Measurements from ENCODE around the gene ABL2.

DNA sequence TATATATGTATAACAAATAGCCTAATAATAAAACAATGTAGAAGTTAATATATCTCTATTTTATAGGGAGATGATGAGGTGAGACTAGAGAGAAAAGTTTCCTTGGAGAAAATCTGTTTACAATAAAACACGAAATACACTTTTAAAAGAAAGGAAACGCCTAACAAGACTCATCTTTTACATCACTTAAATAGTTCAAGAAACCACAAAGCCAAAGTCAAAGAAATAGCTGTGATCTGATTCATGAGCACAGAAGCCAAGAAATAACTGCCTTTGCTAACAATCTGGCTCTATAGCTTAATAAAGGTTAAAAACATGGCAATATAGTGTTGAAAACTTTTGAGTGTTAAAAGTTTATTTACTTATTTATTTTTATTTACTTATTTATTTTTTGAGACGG, 86.2 kb downstream of the ABL2 start:
- TF ChIP-seq, protein P1, sequence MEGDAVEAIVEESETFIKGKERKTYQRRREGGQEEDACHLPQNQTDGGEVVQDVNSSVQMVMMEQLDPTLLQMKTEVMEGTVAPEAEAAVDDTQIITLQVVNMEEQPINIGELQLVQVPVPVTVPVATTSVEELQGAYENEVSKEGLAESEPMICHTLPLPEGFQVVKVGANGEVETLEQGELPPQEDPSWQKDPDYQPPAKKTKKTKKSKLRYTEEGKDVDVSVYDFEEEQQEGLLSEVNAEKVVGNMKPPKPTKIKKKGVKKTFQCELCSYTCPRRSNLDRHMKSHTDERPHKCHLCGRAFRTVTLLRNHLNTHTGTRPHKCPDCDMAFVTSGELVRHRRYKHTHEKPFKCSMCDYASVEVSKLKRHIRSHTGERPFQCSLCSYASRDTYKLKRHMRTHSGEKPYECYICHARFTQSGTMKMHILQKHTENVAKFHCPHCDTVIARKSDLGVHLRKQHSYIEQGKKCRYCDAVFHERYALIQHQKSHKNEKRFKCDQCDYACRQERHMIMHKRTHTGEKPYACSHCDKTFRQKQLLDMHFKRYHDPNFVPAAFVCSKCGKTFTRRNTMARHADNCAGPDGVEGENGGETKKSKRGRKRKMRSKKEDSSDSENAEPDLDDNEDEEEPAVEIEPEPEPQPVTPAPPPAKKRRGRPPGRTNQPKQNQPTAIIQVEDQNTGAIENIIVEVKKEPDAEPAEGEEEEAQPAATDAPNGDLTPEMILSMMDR (IDR thresholded peaks at IDR 0.05): no peak
- no peak for TF ChIP-seq MAZ (IDR thresholded peaks at IDR 0.05; ENCODE audit: borderline replicate concordance, low read depth, low read length)
- TF ChIP-seq NPAS2 (CRISPR knock-in tag; IDR thresholded peaks at IDR 0.05; ENCODE audit: borderline replicate concordance): no peak
- no peak for TF ChIP-seq RARB (CRISPR knock-in tag; IDR thresholded peaks at IDR 0.05)
- TF ChIP-seq, protein P2, sequence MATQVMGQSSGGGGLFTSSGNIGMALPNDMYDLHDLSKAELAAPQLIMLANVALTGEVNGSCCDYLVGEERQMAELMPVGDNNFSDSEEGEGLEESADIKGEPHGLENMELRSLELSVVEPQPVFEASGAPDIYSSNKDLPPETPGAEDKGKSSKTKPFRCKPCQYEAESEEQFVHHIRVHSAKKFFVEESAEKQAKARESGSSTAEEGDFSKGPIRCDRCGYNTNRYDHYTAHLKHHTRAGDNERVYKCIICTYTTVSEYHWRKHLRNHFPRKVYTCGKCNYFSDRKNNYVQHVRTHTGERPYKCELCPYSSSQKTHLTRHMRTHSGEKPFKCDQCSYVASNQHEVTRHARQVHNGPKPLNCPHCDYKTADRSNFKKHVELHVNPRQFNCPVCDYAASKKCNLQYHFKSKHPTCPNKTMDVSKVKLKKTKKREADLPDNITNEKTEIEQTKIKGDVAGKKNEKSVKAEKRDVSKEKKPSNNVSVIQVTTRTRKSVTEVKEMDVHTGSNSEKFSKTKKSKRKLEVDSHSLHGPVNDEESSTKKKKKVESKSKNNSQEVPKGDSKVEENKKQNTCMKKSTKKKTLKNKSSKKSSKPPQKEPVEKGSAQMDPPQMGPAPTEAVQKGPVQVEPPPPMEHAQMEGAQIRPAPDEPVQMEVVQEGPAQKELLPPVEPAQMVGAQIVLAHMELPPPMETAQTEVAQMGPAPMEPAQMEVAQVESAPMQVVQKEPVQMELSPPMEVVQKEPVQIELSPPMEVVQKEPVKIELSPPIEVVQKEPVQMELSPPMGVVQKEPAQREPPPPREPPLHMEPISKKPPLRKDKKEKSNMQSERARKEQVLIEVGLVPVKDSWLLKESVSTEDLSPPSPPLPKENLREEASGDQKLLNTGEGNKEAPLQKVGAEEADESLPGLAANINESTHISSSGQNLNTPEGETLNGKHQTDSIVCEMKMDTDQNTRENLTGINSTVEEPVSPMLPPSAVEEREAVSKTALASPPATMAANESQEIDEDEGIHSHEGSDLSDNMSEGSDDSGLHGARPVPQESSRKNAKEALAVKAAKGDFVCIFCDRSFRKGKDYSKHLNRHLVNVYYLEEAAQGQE (IDR thresholded peaks at IDR 0.05): no peak
- TF ChIP-seq, protein P3, sequence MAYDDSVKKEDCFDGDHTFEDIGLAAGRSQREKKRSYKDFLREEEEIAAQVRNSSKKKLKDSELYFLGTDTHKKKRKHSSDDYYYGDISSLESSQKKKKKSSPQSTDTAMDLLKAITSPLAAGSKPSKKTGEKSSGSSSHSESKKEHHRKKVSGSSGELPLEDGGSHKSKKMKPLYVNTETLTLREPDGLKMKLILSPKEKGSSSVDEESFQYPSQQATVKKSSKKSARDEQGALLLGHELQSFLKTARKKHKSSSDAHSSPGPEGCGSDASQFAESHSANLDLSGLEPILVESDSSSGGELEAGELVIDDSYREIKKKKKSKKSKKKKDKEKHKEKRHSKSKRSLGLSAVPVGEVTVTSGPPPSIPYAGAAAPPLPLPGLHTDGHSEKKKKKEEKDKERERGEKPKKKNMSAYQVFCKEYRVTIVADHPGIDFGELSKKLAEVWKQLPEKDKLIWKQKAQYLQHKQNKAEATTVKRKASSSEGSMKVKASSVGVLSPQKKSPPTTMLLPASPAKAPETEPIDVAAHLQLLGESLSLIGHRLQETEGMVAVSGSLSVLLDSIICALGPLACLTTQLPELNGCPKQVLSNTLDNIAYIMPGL (CRISPR knock-in tag; IDR thresholded peaks at IDR 0.05; ENCODE audit: borderline replicate concordance): no peak
- TF ChIP-seq, protein P4, sequence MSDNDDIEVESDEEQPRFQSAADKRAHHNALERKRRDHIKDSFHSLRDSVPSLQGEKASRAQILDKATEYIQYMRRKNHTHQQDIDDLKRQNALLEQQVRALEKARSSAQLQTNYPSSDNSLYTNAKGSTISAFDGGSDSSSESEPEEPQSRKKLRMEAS (IDR thresholded peaks at IDR 0.05): no peak
- TF ChIP-seq RNF2 (IDR thresholded peaks at IDR 0.05; ENCODE audit: borderline replicate concordance, low read depth): no peak
- no peak for TF ChIP-seq POLR2A (IDR thresholded peaks at IDR 0.05; ENCODE audit: low read length)
- TF ChIP-seq MYC (IDR thresholded peaks at IDR 0.05; ENCODE audit: borderline replicate concordance, low read length): no peak

Measured in A549 (cell line).